Calu3 (cell line): ENCODE data around the gene DPP6. TPM values are rescaled to one million over a fixed set of nuclear protein-coding genes. Genes with fewer than 3 reads are reported as not detected.

ENCODE experiments used
- BruUV-seq: library from RNA; stranded (reverse); fragments of 400-500 nt; replicated peaks from 2 replicates; lab custom pipeline; 2021; lab: Mats Ljungman, UMichigan
- CTCF ChIA-PET: fragments of 300-600 bp; sonication (Branson Sonifier 250); formaldehyde crosslinking; loops from one replicate; lab custom pipeline; 2022; ENCODE audit warnings: antibody characterized with exemption; lab: Charles Lee
- DNase-seq: peaks from one replicate; pipeline ENCODE4 v3.0.0; 2022
- H3K27ac Mint-ChIP-seq: one replicate; pipeline ENCODE4 v1.8.0; 2022; ENCODE audit warnings: mixed read lengths; ENCODE audit not compliant: unreplicated experiment
- H3K27me3 Mint-ChIP-seq: one replicate; pipeline ENCODE4 v1.8.0; 2022; ENCODE audit warnings: mixed read lengths; ENCODE audit not compliant: unreplicated experiment
- H3K36me3 Mint-ChIP-seq: one replicate; pipeline ENCODE4 v1.8.0; 2022; ENCODE audit warnings: mild to moderate bottlenecking, moderate library complexity, mixed read lengths; ENCODE audit not compliant: insufficient read depth, unreplicated experiment
- H3K4me1 Mint-ChIP-seq: one replicate; pipeline ENCODE4 v1.8.0; 2022; ENCODE audit warnings: mild to moderate bottlenecking, low read depth, mixed read lengths; ENCODE audit not compliant: unreplicated experiment
- H3K4me3 Mint-ChIP-seq: one replicate; pipeline ENCODE4 v1.8.0; 2022; ENCODE audit warnings: mild to moderate bottlenecking, low read depth, moderate library complexity, mixed read lengths; ENCODE audit not compliant: unreplicated experiment
- H3K9me3 Mint-ChIP-seq: one replicate; pipeline ENCODE4 v1.8.0; 2022; ENCODE audit warnings: low read depth, mixed read lengths; ENCODE audit not compliant: unreplicated experiment
- intact Hi-C: fragments of 100-400 bp; cut with micrococcal nuclease; formaldehyde crosslinking; loops from one replicate; pipeline ENCODE4 v1.10.0; 2022; ENCODE audit not compliant: unreplicated experiment
- total RNA-seq: library from RNA; stranded (reverse); gene quantifications from 2 replicates; pipeline ENCODE4 v1.2.3, GENCODE V29; 2022
- TF ChIP-seq, protein P1 (sequence below): fragments of 200-600 bp; IDR thresholded peaks from one replicate; pipeline ENCODE4 v1.8.0; 2022; ENCODE audit warnings: antibody characterized with exemption; ENCODE audit not compliant: unreplicated experiment

DPP6 gene
- total RNA-seq, 1 experiment from 2014 or later, result not detected

DNA sequence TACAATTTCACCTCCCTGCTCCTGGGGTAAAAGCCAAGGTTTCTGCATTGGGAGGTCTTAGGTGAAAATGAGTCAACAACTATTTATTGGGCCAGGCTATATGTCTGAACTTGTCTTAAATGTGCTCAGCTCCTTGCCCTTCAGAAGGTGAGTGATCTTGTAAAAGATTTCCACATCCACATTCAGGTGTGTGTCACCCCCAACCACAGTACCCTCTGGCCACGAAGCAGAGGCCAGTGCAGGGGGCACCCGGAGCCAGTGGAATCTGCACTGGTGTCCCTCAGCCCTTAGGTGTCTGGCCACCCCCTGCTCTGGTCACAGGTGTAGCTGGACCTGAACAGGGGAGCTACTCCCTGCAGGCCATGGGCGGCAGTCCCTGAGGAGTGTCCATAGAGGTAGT, 752.3 kb downstream of the DPP6 start:
- no TSS peak for BruUV-seq
- Mint-ChIP-seq H3K36me3 (no peaks in the 10 kb centered on the region), H3K4me1 (no peaks in the 10 kb centered on the region), H3K9me3 (peaks cover 8% of the 10 kb centered on the region), H3K4me3 (no peak overlapping the region), H3K27me3 (no peaks in the 10 kb centered on the region), H3K27ac (no peak overlapping the region)
- TF ChIP-seq, protein P1, sequence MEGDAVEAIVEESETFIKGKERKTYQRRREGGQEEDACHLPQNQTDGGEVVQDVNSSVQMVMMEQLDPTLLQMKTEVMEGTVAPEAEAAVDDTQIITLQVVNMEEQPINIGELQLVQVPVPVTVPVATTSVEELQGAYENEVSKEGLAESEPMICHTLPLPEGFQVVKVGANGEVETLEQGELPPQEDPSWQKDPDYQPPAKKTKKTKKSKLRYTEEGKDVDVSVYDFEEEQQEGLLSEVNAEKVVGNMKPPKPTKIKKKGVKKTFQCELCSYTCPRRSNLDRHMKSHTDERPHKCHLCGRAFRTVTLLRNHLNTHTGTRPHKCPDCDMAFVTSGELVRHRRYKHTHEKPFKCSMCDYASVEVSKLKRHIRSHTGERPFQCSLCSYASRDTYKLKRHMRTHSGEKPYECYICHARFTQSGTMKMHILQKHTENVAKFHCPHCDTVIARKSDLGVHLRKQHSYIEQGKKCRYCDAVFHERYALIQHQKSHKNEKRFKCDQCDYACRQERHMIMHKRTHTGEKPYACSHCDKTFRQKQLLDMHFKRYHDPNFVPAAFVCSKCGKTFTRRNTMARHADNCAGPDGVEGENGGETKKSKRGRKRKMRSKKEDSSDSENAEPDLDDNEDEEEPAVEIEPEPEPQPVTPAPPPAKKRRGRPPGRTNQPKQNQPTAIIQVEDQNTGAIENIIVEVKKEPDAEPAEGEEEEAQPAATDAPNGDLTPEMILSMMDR, result no peak
- intact Hi-C loops, result no loop called here
- no peak for DNase-seq
- CTCF ChIA-PET, result no interaction called here

DNA sequence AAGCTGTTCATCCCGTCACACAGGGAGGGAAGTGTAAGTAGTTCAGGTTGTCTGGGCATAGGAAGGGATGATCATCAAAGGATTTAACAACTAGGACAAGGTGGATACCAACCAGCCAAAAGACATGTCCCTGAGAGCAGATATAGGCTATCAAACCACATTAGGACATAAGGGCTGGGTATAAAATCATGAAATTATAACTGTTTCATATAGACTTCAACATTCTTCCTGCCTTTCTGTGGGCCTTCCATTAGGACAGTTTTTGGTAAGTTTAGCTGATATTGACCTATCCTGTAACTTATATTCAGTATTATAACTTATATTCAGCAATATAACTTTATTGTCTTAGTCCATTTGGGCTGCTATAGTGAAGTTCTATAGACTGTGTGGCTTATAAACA, 759.8 kb downstream of the DPP6 start:
- TF ChIP-seq, protein P1, result no peak
- Mint-ChIP-seq H3K9me3 (peaks cover 10% of the 10 kb centered on the region), H3K4me3 (no peak overlapping the region), H3K4me1 (no peaks in the 10 kb centered on the region), H3K36me3 (no peaks in the 10 kb centered on the region), H3K27me3 (no peaks in the 10 kb centered on the region), H3K27ac (no peak overlapping the region)
- no peak for DNase-seq
- intact Hi-C loops, result no loop called here
- no TSS peak for BruUV-seq
- CTCF ChIA-PET, result no interaction called here

DNA sequence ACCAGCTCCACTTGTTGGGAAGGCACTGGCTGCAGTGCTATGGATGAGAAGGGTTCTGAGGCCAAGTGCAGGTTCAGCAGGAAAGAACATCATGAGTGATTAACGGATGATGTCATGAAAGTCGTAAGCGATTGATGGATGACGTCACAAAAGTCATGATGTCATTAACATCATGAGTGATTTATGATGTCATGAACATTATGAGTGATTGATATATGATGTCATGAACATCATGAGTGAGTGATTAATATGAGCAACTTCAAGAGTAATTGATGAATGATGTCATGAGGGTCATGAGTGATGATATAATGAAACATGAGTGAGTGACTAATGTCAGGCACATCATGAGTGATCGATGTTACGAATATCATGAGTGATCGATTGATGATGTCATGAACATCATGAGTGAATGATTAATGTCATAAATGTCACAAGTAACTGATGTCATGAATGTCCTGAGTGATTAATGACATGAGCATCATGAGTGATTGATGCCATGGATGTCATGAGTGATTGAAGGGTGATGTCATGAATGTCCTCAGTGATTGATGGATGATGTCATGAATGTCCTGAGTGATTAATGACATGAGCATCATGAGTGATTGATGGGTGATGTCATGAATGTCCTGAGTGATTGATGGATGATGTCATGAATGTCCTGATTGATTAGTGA, 765.2 kb downstream of the DPP6 start:
- no peak overlapping the region for H3K27ac Mint-ChIP-seq
- no peaks in the 10 kb centered on the region for H3K4me1 Mint-ChIP-seq
- no peak overlapping the region for H3K4me3 Mint-ChIP-seq
- TF ChIP-seq, protein P1, result no peak
- CTCF ChIA-PET, result no interaction called here
- no peak for DNase-seq
- H3K27me3 Mint-ChIP-seq, result no peaks in the 10 kb centered on the region
- H3K36me3 Mint-ChIP-seq, result no peaks in the 10 kb centered on the region
- H3K9me3 Mint-ChIP-seq, result peaks cover 2% of the 10 kb centered on the region
- no TSS peak for BruUV-seq
- intact Hi-C loops, result no loop called here

DNA sequence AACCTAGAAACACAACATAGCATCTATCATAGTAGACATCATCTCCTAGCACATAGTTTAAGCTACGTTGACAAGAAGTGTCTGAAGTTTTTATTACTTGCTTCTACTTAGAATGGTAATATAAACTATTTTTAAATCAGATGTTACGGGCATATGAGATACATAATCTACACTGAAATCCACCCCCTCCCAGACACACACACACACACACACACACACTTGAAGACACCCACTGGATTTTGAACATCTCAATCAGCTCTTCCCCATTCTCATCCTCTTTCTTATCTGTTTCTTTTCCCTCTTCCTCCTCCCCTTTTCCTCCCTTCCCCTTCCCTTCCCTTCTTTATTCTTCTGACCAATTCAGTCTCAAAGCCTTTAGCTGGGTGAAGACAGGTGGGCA, 774.8 kb downstream of the DPP6 start:
- no TSS peak for BruUV-seq
- Mint-ChIP-seq H3K4me1 (no peaks in the 10 kb centered on the region), H3K27me3 (no peaks in the 10 kb centered on the region), H3K9me3 (peaks cover 7% of the 10 kb centered on the region), H3K36me3 (no peaks in the 10 kb centered on the region), H3K4me3 (no peak overlapping the region), H3K27ac (no peak overlapping the region)
- CTCF ChIA-PET, result no interaction called here
- no peak for DNase-seq
- TF ChIP-seq, protein P1, result no peak
- intact Hi-C loops, result no loop called here
